CD14-positive monocyte (primary cell): ENCODE results near the gene GRB14. TPM values are rescaled to one million over a fixed set of nuclear protein-coding genes. Genes with fewer than 3 reads are reported as not detected.

Experiments
- DNase-seq, 3 donors: peaks; one replicate each; pipeline ENCODE4 v3.0.0-alpha.2; 2011 to 2022
- H2AFZ ChIP-seq: 2 replicates; pipeline ENCODE4 v1.6.0; 2012; ENCODE audit warnings: mild to moderate bottlenecking, low read depth, low read length, inconsistent platforms; ENCODE audit not compliant: insufficient read depth, poor library complexity, severe bottlenecking
- H3K27ac ChIP-seq, 2 donors: 1 replicate in 1 of 2; 2 replicates in 1 of 2; pipeline ENCODE4 v1.5.1; 2012 to 2013; ENCODE audit warnings: low read length in 2 of 2, control low read depth in 1 of 2, inconsistent platforms in 1 of 2, low read depth in 1 of 2, mild to moderate bottlenecking in 1 of 2
- H3K27me3 ChIP-seq, 2 donors: one replicate each; pipeline versions ENCODE4 v1.6.0 to v1.6.1; 2011 to 2013; ENCODE audit warnings: low read length in 2 of 2; ENCODE audit not compliant: control insufficient read depth in 2 of 2, insufficient read depth in 2 of 2
- H3K36me3 ChIP-seq, 2 donors: replicated peaks in 1 of 2; 1 replicate in 1 of 2; 2 replicates in 1 of 2; pipeline versions ENCODE4 v1.5.1 to v1.6.1; 2012 to 2013; ENCODE audit warnings: low read length in 2 of 2, control low read depth in 1 of 2, inconsistent platforms in 1 of 2, mild to moderate bottlenecking in 1 of 2; ENCODE audit not compliant: insufficient read depth in 2 of 2, control insufficient read depth in 1 of 2
- H3K4me1 ChIP-seq, 2 donors: 1 replicate in 1 of 2; 2 replicates in 1 of 2; pipeline versions ENCODE4 v1.5.1 to v1.6.1; 2012 to 2013; ENCODE audit warnings: low read length in 2 of 2, control low read depth in 1 of 2, inconsistent platforms in 1 of 2, mild to moderate bottlenecking in 1 of 2, moderate library complexity in 1 of 2; ENCODE audit not compliant: insufficient read depth in 2 of 2, control insufficient read depth in 1 of 2
- H3K4me2 ChIP-seq: replicated peaks from 2 replicates; pipeline ENCODE3; 2012; ENCODE audit warnings: low read length, moderate library complexity, mild to moderate bottlenecking; ENCODE audit not compliant: poor library complexity, severe bottlenecking; ENCODE audit errors: extremely low read depth
- H3K4me3 ChIP-seq, 3 experiments: fragments of 200-600 bp in 1 of 3; sonication (generic) in 1 of 3; replicated peaks in 1 of 3; 1 replicate in 2 of 3; 2 replicates in 1 of 3; pipeline ENCODE4 v1.5.1; 2011 to 2013; ENCODE audit warnings: low read length in 3 of 3, mild to moderate bottlenecking in 3 of 3, control low read depth in 2 of 3, low read depth in 2 of 3, inconsistent platforms in 1 of 3, moderate library complexity in 1 of 3
- H3K79me2 ChIP-seq: 2 replicates; pipeline ENCODE4 v1.6.0; 2012; ENCODE audit warnings: mild to moderate bottlenecking, control low read depth, inconsistent platforms, low read length, moderate library complexity; ENCODE audit not compliant: insufficient read depth
- H3K9ac ChIP-seq: 2 replicates; pipeline ENCODE4 v1.6.0; 2017; ENCODE audit warnings: low read length, mild to moderate bottlenecking; ENCODE audit not compliant: insufficient read depth, poor library complexity, severe bottlenecking
- H3K9me3 ChIP-seq, 2 donors: replicated peaks in 1 of 2; 1 replicate in 1 of 2; 2 replicates in 1 of 2; pipeline versions ENCODE4 v1.5.1 to v1.6.1; 2012 to 2013; ENCODE audit warnings: low read length in 2 of 2, control low read depth in 1 of 2; ENCODE audit not compliant: control insufficient read depth in 1 of 2, insufficient read depth in 1 of 2
- H4K20me1 ChIP-seq: 2 replicates; pipeline ENCODE4 v1.6.0; 2012; ENCODE audit warnings: mild to moderate bottlenecking, low read length, control low read depth, moderate library complexity; ENCODE audit not compliant: insufficient read depth
- H3K27ac Mint-ChIP-seq, 7 donors: one replicate each; pipeline ENCODE4 v1.8.0; 2020; ENCODE audit warnings: mild to moderate bottlenecking in 7 of 7, mixed read lengths in 7 of 7, moderate library complexity in 6 of 7, inconsistent platforms in 2 of 7
- H3K27me3 Mint-ChIP-seq, 3 donors: one replicate each; pipeline ENCODE4 v1.8.0; 2021 to 2022; ENCODE audit warnings: low read depth in 3 of 3, mild to moderate bottlenecking in 3 of 3, mixed read lengths in 3 of 3, moderate library complexity in 3 of 3, inconsistent platforms in 1 of 3
- H3K36me3 Mint-ChIP-seq, 2 donors: one replicate each; pipeline ENCODE4 v1.8.0; 2020; ENCODE audit warnings: mixed read lengths in 2 of 2, inconsistent platforms in 1 of 2, mild to moderate bottlenecking in 1 of 2
- H3K4me1 Mint-ChIP-seq: one replicate; pipeline ENCODE4 v1.8.0; 2020; ENCODE audit warnings: mild to moderate bottlenecking, mixed read lengths
- H3K4me3 Mint-ChIP-seq, 2 donors: one replicate each; pipeline ENCODE4 v1.8.0; 2020; ENCODE audit warnings: mild to moderate bottlenecking in 2 of 2, mixed read lengths in 2 of 2, moderate library complexity in 1 of 2
- H3K9me3 Mint-ChIP-seq, 7 donors: one replicate each; pipeline ENCODE4 v1.8.0; 2020 to 2022; ENCODE audit warnings: mixed read lengths in 7 of 7, mild to moderate bottlenecking in 6 of 7, moderate library complexity in 6 of 7, inconsistent platforms in 2 of 7
- CTCF ChIP-seq: fragments of 200-600 bp; IDR thresholded peaks from one replicate; pipeline ENCODE4 v1.8.0; 2022; ENCODE audit warnings: antibody characterized with exemption, mild to moderate bottlenecking
- WGBS: methylation state at CpG from one replicate; pipeline ENCODE4 v1.1.5; 2013; ENCODE audit warnings: missing lambda C conversion rate; ENCODE audit not compliant: insufficient coverage; 5-methylcytosine and 5-hydroxymethylcytosine counted together
- intact Hi-C, 2 donors: fragments of 100-400 bp; cut with micrococcal nuclease; formaldehyde crosslinking; loops; one replicate each; pipeline versions ENCODE4 v1.15.0 to v1.15.1; 2023
- polyA plus RNA-seq, 3 donors: library from polyadenylated mRNA; depleted of rRNA in 1 of 3; unstranded in 2 of 3; stranded (reverse) in 1 of 3; fragments of 300-500 nt in 2 of 3; fragments of >200 nt in 1 of 3; fragmentation: Illumina TruSeq in 2 of 3; gene quantifications; 1 replicate in 2 of 3; 2 replicates in 1 of 3; pipeline ENCODE4 v1.2.3, GENCODE V29; 2012 to 2021

Gene GRB14
- polyA plus RNA-seq, 3 donors, result 0.20 to 0.28 TPM; not detected in 1

GRCh38 chr2:164538240-164538866 lies 82.9 kb downstream of the GRB14 start:
- H3K4me3 ChIP-seq, result no peak overlapping the region
- no CpG with 5 or more reads among the region's 3 CpGs for WGBS
- intact Hi-C loops, result no loop called here
- H3K27ac Mint-ChIP-seq, result no peak overlapping the region
- no peaks in the 10 kb centered on the region for H3K36me3 Mint-ChIP-seq
- no peaks in the 10 kb centered on the region for H3K4me1 Mint-ChIP-seq
- no peak overlapping the region for H2AFZ ChIP-seq
- no peaks in the 10 kb centered on the region for H3K9me3 Mint-ChIP-seq
- H3K9ac ChIP-seq, result no peak overlapping the region
- no peaks in the 10 kb centered on the region for H3K36me3 ChIP-seq
- no peaks in the 10 kb centered on the region for H3K27me3 Mint-ChIP-seq
- no peak overlapping the region for H3K27ac ChIP-seq
- H4K20me1 ChIP-seq, result no peaks in the 10 kb centered on the region
- H3K79me2 ChIP-seq, result no peaks in the 10 kb centered on the region
- no peaks in the 10 kb centered on the region for H3K4me1 ChIP-seq
- no peak overlapping the region for H3K4me2 ChIP-seq
- H3K9me3 ChIP-seq, result no peaks in the 10 kb centered on the region
- no peak overlapping the region for H3K4me3 Mint-ChIP-seq
- DNase-seq, result no peak
- TF ChIP-seq CTCF, result no peak
- H3K27me3 ChIP-seq, result no peaks in the 10 kb centered on the region

GRCh38 chr2:164535280-164536025 lies 85.8 kb downstream of the GRB14 start:
- Histone ChIP-seq H3K4me1 (no peaks in the 10 kb centered on the region), H3K27ac (no peak overlapping the region), H4K20me1 (no peaks in the 10 kb centered on the region), H3K9ac (no peak overlapping the region), H3K9me3 (no peaks in the 10 kb centered on the region), H3K4me3 (no peak overlapping the region), H3K79me2 (no peaks in the 10 kb centered on the region), H2AFZ (no peak overlapping the region), H3K36me3 (no peaks in the 10 kb centered on the region), H3K4me2 (no peak overlapping the region), H3K27me3 (no peaks in the 10 kb centered on the region)
- H3K4me3 Mint-ChIP-seq, result no peak overlapping the region
- no peaks in the 10 kb centered on the region for H3K4me1 Mint-ChIP-seq
- peaks cover 0 to 4% (median 1%) of the 10 kb centered on the region in 3 donors for H3K27me3 Mint-ChIP-seq
- H3K9me3 Mint-ChIP-seq, result peaks cover 0 to 2% (median 0%) of the 10 kb centered on the region in 7 donors
- TF ChIP-seq CTCF, result no peak
- H3K36me3 Mint-ChIP-seq, result no peaks in the 10 kb centered on the region
- intact Hi-C loops, result no loop called here
- WGBS, result 95% methylated on average over 3 of the region's 5 CpGs
- no peak for DNase-seq
- H3K27ac Mint-ChIP-seq, result no peak overlapping the region
